Gastroesophageal sphincter (tissue), 4 donors: ENCODE data around the gene ALG1. TPM values are rescaled to one million over a fixed set of nuclear protein-coding genes. Genes with fewer than 3 reads are reported as not detected.
"Not testable (repeated sequence)": the region's sequence is repeated elsewhere in the genome, so short reads cannot be mapped to it uniquely, and the experiment has no call there.

ENCODE experiments used
- ATAC-seq: fragments of 150-250 bp; one replicate; pipeline ENCODE4 v1.9.1; 2016; ENCODE audit warnings: mild to moderate bottlenecking, moderate library complexity
- H3K27ac ChIP-seq, 4 donors: fragments of 200-600 bp; sonication (generic) in 3 of 4; 1 replicate in 3 of 4; 2 replicates in 1 of 4; pipeline ENCODE4 v1.5.1; 2016 to 2019
- H3K27me3 ChIP-seq: fragments of 200-600 bp; sonication (generic); one replicate; pipeline ENCODE4 v1.5.1; 2019
- H3K36me3 ChIP-seq, 2 donors: fragments of 200-600 bp; sonication (generic); one replicate each; pipeline ENCODE4 v1.5.1; 2019; ENCODE audit warnings: control low read depth in 1 of 2
- H3K4me1 ChIP-seq, 3 donors: fragments of 200-600 bp; sonication (generic); 1 replicate in 2 of 3; 2 replicates in 1 of 3; pipeline ENCODE4 v1.5.1; 2016 to 2019; ENCODE audit warnings: control low read depth in 2 of 3
- H3K4me3 ChIP-seq, 2 donors: fragments of 200-600 bp; sonication (generic); one replicate each; pipeline ENCODE4 v1.5.1; 2019; ENCODE audit warnings: mild to moderate bottlenecking in 1 of 2, moderate library complexity in 1 of 2
- H3K9me3 ChIP-seq, 3 donors: fragments of 200-600 bp; sonication (generic); one replicate each; pipeline ENCODE4 v1.5.1; 2017 to 2019; ENCODE audit warnings: control low read depth in 2 of 3
- EP300 ChIP-seq: sonication (generic); formaldehyde crosslinking; IDR thresholded peaks from one replicate; pipeline ENCODE4 v1.6.1; 2017; ENCODE audit warnings: antibody characterized with exemption, mild to moderate bottlenecking
- POLR2A ChIP-seq, 2 donors: fragments of 450-650 bp; IDR thresholded peaks; one replicate each; pipeline ENCODE4 v1.6.1; 2017; ENCODE audit warnings: antibody characterized with exemption in 2 of 2, mild to moderate bottlenecking in 2 of 2, moderate library complexity in 1 of 2
- POLR2AphosphoS5 ChIP-seq: sonication (generic); formaldehyde crosslinking; IDR thresholded peaks from one replicate; pipeline ENCODE4 v1.6.1; 2017; ENCODE audit warnings: antibody characterized with exemption
- WGBS, 2 donors: methylation state at CpG; one replicate each; pipeline ENCODE4 v1.1.5; 2018; ENCODE audit warnings: low coverage in 1 of 2; 5-methylcytosine and 5-hydroxymethylcytosine counted together
- total RNA-seq, 4 donors: library from RNA; depleted of rRNA; stranded (reverse); fragments of >200 nt; gene quantifications; one replicate each; pipeline ENCODE4 v1.1.0, GENCODE V29; 2016
- TF ChIP-seq, protein P1 (sequence below), 4 experiments: fragments of 200-600 bp in 2 of 4; fragments of 450-650 bp in 2 of 4; sonication (generic) in 1 of 4; IDR thresholded peaks; one replicate each; pipeline ENCODE4 v1.5.1; 2017 to 2019; ENCODE audit warnings: antibody characterized with exemption in 4 of 4, mild to moderate bottlenecking in 2 of 4, moderate library complexity in 2 of 4

ALG1 gene
- total RNA-seq, 4 donors from 2014 or later = 6.4 to 16.8 (median 12.9) TPM

GRCh38 chr16:5072334-5073278 lies 963 bp downstream of the ALG1 start:
- Histone ChIP-seq H3K4me3 (peak overlapping the region; percentile 53 to 64), H3K36me3 (peaks cover 0 to 44% of the 10 kb centered on the region in 2 donors), H3K4me1 (peaks cover 0 to 22% (median 10%) of the 10 kb centered on the region in 3 donors), H3K27me3 (no peaks in the 10 kb centered on the region), H3K27ac (peak overlapping the region; percentile 62 to 85 (median 80)), H3K9me3 (no peaks in the 10 kb centered on the region)
- no peak for ATAC-seq
- TF ChIP-seq POLR2AphosphoS5 = no peak
- TF ChIP-seq EP300 = no peak
- TF ChIP-seq POLR2A (IDR thresholded peaks at IDR 0.05) = no peak
- TF ChIP-seq, protein P1, sequence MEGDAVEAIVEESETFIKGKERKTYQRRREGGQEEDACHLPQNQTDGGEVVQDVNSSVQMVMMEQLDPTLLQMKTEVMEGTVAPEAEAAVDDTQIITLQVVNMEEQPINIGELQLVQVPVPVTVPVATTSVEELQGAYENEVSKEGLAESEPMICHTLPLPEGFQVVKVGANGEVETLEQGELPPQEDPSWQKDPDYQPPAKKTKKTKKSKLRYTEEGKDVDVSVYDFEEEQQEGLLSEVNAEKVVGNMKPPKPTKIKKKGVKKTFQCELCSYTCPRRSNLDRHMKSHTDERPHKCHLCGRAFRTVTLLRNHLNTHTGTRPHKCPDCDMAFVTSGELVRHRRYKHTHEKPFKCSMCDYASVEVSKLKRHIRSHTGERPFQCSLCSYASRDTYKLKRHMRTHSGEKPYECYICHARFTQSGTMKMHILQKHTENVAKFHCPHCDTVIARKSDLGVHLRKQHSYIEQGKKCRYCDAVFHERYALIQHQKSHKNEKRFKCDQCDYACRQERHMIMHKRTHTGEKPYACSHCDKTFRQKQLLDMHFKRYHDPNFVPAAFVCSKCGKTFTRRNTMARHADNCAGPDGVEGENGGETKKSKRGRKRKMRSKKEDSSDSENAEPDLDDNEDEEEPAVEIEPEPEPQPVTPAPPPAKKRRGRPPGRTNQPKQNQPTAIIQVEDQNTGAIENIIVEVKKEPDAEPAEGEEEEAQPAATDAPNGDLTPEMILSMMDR (IDR thresholded peaks at IDR 0.05) = no peak
- 44 to 46% methylated on average over 4 to 9 of the region's 12 CpGs for WGBS, 2 donors

GRCh38 chr16:5073279-5073629 lies 1.6 kb downstream of the ALG1 start:
- no peak overlapping the region for H3K27ac ChIP-seq
- H3K36me3 ChIP-seq = peaks cover 0 to 50% of the 10 kb centered on the region in 2 donors
- TF ChIP-seq EP300 (no peak), POLR2A (IDR thresholded peaks at IDR 0.05) (no peak), POLR2AphosphoS5 (no peak)
- TF ChIP-seq, protein P1 (IDR thresholded peaks at IDR 0.05) = no peak
- WGBS, 2 donors = 67 to 100% methylated on average over 1 to 2 of the region's 2 CpGs
- no peaks in the 10 kb centered on the region for H3K9me3 ChIP-seq
- ATAC-seq = no peak
- H3K27me3 ChIP-seq = no peaks in the 10 kb centered on the region
- H3K4me3 ChIP-seq = no peak overlapping the region
- peaks cover 0 to 22% (median 10%) of the 10 kb centered on the region in 3 donors for H3K4me1 ChIP-seq

DNA sequence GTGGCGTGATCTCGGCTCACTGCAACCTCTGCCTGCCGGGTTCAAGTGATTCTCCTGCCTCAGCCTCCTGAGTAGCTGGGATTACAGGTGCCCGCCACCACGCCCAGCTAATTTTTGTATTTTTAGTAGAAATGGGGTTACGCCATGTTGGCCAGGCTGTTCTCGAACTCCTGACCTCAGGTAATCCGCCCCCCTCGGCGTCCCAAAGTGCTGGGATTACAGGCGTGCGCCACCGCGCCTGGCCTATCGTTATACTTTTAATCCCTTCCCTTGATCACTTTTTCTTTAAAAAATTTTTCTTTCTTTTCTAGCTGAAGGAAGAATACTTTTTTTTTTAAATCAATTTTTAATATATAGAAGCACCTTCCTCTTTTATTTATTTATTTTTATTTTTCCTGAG lies 2.1 kb downstream of the ALG1 start:
- ATAC-seq, H3K9me3 ChIP-seq, H3K27ac ChIP-seq, H3K27me3 ChIP-seq, H3K4me3 ChIP-seq: not testable (repeated sequence)
- WGBS, 2 donors = 89 to 93% methylated on average over 12 to 14 of the region's 15 CpGs
- Histone ChIP-seq H3K4me1 (peaks cover 0 to 22% (median 10%) of the 10 kb centered on the region in 3 donors), H3K36me3 (peaks cover 0 to 55% of the 10 kb centered on the region in 2 donors)

- no peak for ATAC-seq
- H3K4me1 ChIP-seq = peaks cover 0 to 22% (median 10%) of the 10 kb centered on the region in 3 donors
- no peak overlapping the region for H3K27ac ChIP-seq
- no peaks in the 10 kb centered on the region for H3K9me3 ChIP-seq
- no peak for TF ChIP-seq POLR2A (IDR thresholded peaks at IDR 0.05)
- no peak for TF ChIP-seq EP300
- TF ChIP-seq, protein P1 (IDR thresholded peaks at IDR 0.05) = no peak
- no peak for TF ChIP-seq POLR2AphosphoS5
- peaks cover 0 to 74% of the 10 kb centered on the region in 2 donors for H3K36me3 ChIP-seq
- no CpG with 5 or more reads among the region's 5 CpGs for WGBS, 2 donors
- H3K27me3 ChIP-seq = no peaks in the 10 kb centered on the region
- H3K4me3 ChIP-seq = no peak overlapping the region
Observed at GRCh38 chr16:5075637-5076036, 4.0 kb downstream of the ALG1 start.

DNA sequence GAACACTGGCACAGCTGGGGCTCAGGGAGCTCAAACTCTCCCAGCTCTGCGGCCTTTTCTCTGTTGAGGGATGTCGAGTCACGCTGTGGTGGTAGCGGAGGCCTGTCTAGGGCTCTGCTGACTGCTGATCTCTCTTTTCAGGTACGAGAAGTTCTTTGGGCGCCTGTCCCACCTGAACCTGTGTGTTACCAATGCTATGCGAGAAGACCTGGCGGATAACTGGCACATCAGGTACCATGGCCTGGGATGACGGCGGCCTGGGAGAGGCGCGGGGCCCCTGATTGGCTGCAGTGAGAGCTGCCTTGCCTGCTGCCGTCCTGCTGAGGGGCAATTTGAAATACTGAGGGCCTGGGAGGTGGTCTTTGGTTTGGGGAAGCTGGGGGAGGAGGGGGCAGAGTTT lies 5.7 kb downstream of the ALG1 start:
- Histone ChIP-seq H3K4me1 (peaks cover 0 to 8% (median 6%) of the 10 kb centered on the region in 3 donors), H3K4me3 (no peak overlapping the region), H3K36me3 (peaks cover 0 to 91% of the 10 kb centered on the region in 2 donors), H3K27me3 (no peaks in the 10 kb centered on the region), H3K9me3 (no peaks in the 10 kb centered on the region), H3K27ac (no peak overlapping the region)
- WGBS, 2 donors = 93 to 98% methylated on average over 3 to 5 of the region's 13 CpGs
- TF ChIP-seq POLR2A (IDR thresholded peaks at IDR 0.05) = no peak
- TF ChIP-seq, protein P1 (IDR thresholded peaks at IDR 0.05) = no peak
- no peak for ATAC-seq
